ENCODE data around the gene UNC93B1. TPM values are rescaled to one million over a fixed set of nuclear protein-coding genes. Genes with fewer than 3 reads are reported as not detected.

UNC93B1 gene
- total RNA-seq, 1 experiment from 2014 or later = 197 TPM

DNA sequence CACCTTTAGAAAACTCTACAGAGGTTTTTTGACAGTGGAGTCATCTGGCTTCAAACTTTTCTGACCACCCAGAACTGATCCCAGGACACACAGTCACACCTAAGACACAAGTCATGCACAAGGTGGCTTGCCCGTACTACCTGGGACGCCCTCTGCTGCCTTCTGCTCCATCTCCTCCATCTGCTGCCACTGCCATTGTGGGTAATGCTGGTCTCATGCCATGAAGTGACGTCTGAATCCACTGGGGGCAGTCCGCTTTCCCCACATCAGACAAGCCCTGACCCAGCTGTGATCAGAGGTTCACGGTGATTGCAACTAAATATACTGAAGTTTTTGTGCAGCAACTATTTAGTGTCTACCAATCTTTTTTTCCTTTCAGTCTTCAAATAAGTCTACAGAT, 21.1 kb upstream of the UNC93B1 start:
- DNase-seq (ENCODE audit: low spot score) = peak; percentile 57

DNA sequence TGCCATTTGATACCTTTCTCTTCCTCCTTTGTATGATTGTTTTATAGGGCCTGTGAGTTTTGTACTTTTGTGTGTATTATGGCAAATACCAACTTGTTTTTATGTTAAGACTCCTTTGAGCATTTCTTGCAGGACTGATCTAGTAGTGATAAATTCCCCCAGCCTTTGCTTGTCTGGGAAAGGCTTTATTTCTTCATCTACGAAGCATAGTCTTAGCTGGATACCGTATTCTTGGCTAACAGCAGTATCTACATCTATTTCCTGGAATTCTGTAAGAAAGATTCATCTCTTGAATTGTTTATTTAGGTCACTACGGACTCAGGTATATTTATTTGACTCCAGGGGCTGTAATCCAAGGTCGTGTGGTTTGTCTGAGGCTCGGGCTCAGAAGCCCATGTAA, 20.6 kb upstream of the UNC93B1 start:
- no peak for DNase-seq (ENCODE audit: low spot score)

DNA sequence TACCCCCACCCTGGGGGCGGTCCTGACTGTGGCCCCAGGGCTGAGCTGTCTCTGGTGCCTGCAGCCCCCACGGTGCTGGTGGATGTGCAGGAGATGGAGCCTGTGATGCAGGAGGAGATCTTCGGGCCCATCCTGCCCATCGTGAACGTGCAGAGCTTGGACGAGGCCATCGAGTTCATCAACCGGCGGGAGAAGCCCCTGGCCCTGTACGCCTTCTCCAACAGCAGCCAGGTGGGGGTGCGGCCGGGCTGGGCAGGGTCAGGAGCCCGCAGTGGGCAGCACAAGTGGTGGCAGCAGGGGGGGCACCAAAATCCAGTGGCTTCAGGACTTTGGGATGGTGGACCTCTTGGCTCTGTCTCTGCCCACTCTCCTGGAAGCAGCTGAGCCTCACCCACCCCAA, 18.6 kb upstream of the UNC93B1 start:
- no peak for DNase-seq (ENCODE audit: low spot score)

DNA sequence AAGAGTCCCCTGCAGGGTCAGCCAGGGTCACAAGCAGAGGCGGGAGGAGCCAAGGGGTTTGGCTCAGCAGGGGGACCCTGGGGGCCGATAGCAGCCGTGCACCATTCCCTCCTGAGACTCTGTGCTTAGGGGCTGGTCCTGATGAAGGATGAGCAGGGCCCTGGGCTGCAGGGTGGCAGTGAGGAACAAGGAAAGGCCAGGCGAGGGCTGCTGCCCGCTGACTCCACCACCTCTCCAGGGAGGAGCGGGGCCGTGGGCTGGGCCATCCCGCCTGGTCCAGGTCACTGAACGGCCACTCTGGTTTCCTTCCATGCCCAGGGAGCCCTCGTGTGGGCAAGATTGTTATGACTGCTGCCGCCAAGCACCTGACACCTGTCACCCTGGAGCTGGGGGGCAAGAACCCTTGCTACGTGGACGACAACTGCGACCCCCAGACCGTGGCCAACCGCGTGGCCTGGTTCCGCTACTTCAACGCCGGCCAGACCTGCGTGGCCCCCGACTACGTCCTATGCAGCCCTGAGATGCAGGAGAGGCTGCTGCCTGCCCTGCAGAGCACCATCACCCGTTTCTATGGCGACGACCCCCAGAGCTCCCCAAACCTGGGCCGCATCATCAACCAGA, 17.4 kb upstream of the UNC93B1 start:
- DNase-seq (ENCODE audit: low spot score) = peak; percentile 93

DNA sequence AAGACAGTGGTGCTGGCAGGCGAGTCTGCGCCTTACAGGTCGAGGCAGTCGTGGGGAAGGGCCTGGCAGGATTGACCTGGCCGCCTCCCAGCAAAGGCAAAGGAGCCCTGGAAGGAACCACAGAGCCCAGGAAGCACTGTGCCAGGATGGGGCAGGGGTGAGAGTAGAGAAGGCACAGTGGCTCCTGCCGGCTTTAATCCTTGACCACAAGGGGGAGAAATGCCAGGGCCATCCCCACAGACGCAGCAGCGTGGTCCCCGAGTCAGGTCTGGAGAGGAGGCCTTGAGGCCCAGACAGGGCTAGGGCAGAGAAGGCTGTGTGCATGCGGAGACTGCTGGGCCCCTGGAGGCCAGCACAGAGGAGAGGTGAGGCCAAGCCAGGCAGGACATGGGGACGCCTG, 16.7 kb upstream of the UNC93B1 start:
- DNase-seq (ENCODE audit: low spot score) = peak; percentile 90

DNA sequence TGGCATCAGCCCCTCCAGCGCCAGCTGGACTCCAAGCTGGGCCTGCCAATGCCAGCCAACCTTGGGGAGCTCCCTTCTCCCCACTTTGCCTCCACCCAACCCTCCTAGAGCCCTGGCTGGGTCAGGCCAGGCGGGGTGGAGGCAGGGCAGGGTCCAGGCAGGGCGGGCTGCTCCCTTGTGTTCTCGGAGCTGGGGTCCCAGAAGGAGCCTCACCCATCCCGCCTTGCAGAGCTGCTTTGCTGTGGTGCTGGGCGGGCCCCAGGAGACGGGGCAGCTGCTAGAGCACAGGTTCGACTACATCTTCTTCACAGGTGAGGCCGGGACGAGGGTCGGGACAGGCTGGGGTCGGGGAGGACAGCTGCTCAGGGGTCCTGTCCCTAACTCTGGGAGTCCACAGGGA, 15.6 kb upstream of the UNC93B1 start:
- DNase-seq (ENCODE audit: low spot score) = no peak

DNA sequence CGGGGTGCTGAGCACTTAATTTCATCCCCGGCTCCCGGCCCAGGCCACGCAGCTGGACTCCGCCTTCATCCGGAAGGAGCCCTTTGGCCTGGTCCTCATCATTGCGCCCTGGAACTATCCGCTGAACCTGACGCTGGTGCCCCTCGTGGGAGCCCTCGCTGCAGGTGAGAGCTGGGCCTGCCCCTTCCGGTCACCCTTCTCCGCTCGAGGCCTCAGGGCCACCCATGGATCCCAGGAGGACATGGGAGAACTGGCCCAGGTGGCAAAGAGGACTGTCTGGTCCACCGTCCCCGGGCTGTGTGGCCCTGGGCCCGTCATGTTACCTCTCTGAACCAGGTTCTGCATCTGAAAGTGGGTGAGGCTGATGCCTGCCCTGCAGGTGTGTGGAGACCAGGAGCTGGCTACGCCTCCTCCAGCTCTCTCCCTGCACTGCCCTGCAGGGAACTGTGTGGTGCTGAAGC, 14.9 kb upstream of the UNC93B1 start:
- peak; percentile 65 for DNase-seq (ENCODE audit: low spot score)

DNA sequence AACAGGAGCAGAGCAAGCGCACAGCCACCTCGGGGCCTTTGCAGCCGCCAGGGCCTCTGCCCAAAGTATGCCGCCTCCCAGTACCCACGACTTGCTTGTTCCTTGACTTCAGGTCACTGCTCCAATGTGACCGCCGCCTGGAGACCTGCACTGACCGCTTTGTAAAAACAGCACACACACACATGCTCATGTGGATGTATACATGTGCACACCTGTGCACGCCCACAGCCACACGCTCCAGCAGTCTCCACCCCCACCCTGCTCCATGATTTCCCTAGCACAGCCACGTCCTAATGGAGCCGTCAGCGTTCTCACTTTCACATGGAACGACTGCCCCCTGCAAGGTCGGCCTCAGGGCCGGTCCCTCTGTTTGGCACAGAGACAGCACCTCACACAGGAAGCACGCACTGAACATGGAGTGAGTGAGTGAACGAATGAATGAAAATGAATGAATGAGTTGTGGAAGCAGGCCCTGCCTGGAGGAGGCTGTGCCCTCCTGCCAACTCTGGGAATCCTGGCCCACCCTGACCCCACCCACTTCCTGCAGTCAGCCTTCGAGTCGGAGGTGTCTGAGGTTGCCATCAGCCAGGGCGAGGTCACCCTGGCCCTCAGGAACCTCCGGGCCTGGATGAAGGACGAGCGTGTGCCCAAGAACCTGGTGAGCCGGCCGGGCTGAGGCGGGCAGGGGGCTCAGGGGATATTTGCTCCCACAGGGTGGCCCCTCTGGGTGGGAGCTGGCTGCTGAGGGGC, 14.3 kb upstream of the UNC93B1 start:
- DNase-seq (ENCODE audit: low spot score) = peak; percentile 77

DNA sequence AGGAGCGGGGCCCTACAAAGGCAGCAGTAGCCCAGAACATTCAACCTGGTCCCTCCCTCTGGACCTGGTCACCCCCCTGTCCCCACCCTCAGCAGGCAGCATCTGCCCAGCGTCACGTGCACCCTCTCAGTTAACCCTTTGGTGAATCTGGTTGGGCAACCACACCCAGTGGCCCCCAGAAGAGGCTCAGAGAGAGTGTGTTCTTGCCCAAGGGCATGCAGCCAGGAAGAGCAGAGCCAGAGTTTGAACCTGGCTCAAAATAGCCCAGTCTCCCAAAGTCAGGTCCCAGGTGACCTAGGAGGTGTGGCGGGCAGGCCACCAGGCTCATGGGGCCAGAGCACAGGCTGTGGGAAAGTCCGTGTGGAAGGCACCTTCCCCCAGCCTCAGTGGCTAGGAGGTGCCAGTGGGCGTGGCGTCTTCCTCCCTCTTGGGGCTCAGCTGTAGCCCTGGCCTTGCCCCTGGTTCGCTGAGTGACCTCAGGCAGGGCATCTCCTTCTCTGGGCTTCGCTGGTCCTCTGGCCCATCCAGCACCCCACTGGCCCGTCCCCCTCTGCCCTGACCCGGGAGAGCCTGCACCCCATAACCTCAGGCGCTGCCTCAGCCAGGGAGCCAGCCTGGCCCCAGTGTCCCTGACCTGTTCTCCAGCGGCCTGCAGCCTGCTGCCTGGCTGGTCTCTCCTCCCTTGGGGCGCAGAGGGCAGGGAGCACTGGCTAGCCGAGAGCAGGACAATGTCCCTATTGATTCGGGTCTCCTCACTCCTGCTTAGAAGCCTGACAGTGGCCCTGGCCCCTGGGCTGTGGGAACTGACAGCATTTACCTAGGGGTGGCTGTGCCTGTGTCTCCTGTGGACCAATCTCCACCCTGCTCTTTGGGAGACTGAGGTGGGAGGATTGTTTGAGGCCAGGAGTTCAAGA, 13.3 kb upstream of the UNC93B1 start:
- DNase-seq (ENCODE audit: low spot score) = peak; percentile 64

DNA sequence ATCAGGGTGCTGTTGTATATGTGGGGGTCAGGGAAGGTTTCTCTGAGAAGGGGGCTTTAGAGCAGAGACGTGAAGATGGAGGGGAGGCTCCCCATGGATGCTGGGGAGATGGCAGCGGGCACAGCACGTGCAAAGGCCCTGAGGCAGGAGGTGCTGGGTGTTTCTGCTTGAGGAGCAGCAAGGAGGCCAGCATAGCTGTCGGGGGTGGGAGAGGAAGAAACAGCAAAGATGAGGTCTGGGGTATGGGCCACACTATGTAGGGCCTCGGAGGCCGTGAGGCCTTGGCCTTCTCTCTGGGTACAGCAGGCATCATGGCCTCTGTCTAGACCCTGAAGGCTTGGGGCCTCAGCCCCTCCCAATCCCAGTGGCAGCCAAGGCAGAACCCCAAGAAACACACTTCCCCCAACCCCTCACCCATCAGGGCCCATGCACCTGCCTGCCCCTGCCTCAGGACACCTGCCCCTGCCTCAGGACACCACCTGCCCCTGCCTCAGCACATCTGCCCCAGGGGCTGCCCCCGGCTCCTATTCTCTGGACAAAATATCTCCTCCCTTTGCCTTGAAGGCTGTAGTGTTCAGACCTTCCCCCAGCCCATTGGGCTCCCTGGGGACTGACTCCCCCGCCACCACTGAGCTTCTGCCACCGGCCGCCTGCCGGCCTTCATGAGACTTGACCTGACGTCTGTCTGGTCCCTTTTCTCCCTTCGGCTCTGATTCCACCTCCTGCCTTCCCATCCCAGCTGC, 12.4 kb upstream of the UNC93B1 start:
- DNase-seq (ENCODE audit: low spot score) = no peak

DNA sequence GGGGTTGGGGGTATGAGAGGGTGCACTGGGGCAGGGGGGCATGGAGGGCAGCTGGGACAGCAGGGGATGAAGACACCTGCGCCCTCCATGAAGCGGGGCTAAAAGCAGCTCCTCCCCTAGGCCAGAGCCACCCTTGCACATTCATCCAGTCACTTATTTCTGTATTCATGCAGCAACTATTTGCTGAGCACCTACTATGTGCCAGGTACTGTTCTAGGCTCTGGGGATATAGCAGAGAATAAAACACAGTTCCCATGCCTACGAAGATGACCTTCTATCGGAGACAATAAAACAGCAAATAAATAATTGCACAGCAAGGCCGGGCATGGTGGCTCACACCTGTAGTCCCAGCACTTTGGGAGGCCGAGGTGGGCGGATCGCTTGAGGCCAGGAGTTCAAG, 11.6 kb upstream of the UNC93B1 start:
- no peak for DNase-seq (ENCODE audit: low spot score)

DNA sequence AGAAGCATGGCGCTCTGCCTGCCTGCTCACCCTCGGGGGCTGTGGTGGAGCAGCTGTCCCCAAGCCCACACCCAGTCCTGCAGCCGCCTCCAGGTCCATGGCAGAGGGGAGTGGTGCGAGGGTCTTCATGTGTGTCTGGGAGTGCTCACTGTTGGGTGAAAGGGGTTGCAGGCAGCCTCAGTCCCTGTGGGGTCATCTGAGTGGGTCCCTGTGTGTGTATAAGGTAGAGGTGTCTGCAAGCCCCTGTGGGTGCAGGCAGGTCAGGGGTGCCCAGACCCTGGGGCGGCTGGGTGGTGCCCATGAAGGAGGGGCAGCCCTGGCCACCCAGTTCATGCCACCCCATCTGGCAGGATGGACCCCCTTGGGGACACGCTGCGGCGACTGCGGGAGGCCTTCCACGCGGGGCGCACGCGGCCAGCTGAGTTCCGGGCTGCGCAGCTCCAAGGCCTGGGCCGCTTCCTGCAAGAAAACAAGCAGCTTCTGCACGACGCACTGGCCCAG, 11.1 kb upstream of the UNC93B1 start:
- DNase-seq (ENCODE audit: low spot score) = no peak

DNA sequence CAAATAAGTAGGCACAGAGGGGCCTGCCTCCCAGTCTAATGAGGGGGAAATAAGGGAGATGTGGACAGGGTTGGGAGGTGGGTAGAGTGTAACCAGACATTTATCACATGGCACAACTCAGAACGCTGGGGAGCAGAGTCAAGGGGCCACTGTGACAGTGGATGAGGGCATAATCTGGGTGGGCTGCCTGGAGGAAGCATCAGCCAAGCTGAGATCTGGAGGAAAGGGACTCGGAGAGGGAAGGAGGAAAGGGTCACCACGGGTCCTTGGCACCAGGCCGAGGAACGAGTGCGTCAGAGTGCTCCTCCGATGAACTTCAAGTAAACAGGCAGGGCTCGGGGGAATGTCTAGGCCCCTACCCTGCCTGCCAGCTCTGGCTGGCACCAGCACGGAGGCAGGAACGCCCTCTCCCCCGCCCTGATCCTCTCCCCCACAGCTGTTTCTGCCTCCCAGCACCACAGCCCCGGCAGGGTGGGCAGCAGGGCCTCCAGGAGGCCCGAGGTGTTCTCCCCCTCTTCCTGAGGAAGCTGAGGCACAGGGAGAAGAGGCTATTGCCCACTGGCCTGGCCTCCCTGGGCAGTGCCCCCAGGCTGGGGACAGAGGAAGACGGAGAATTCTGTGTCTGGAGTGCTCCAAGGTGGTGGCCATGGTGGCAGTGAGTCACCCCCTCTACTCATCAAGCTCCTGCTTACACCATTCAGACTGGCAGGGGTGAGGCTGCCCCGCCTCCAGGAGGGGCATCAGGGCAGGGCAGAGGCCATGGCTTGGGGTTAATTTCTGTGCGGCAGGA, 10.5 kb upstream of the UNC93B1 start:
- DNase-seq (ENCODE audit: low spot score) = peak; percentile 97

DNA sequence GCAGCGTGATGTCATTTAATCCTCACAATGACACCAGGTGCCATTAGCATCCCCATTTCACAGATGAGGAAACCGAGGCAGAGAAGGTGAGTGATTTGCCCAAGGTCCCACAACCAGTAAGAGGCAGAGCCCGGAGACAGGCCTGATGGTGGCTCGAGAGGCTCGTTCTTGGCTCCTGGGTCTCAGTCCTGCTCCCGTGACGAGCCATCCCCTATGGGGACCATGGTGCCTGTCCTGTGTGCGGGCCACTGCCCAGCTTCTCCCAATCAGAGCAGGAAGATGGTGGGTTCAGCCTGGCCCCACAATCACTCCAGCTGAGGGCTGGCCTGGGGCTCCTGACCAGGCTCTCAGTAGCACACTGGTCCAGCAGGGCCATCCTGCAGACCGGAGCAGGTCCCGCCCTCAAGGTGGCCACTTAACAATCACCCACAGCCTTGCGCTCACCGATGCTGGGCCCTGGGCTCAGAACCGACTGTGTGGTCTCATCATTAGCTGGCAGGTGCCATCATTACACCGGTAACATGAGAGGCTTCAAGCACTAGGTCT, 9.8 kb upstream of the UNC93B1 start:
- DNase-seq (ENCODE audit: low spot score) = no peak

DNA sequence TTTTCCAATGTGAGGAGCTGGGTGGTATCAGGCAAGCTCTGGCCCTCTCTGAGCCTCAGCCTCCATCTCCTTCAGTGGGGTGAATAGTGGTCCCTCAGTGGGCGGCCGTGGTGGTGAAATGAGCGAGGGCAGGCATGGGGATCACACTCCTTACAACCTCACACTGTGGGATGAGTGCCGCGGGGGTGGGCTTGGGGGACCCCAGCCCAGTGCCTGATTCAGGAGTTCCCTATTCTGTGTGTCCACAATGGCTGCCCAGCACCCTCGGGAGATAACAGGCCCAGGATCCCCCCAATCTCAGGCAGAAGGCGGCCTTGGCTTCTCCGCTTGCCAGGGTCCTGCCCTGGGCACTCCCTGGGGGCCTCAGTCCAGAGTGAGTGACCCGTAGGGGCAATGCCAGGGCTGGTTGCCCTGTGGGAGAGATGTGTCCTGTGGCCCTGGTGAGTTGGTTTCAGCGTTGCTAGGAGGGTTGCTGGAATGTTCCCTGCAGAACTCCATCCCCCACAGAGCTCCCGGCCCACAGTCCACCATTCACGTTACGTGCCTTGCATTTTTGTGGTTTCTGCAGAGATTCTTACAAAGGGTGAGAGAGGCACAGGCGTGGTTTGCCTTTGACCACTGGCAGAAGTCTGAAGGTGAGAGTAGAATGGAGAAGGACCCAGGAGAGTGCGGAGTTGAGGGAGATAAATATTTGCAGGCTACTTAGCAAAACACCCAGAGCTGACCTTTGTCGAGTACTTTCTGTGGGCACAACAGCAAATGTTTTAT, 9.1 kb upstream of the UNC93B1 start:
- peak; percentile 99 for DNase-seq (ENCODE audit: low spot score)

DNA sequence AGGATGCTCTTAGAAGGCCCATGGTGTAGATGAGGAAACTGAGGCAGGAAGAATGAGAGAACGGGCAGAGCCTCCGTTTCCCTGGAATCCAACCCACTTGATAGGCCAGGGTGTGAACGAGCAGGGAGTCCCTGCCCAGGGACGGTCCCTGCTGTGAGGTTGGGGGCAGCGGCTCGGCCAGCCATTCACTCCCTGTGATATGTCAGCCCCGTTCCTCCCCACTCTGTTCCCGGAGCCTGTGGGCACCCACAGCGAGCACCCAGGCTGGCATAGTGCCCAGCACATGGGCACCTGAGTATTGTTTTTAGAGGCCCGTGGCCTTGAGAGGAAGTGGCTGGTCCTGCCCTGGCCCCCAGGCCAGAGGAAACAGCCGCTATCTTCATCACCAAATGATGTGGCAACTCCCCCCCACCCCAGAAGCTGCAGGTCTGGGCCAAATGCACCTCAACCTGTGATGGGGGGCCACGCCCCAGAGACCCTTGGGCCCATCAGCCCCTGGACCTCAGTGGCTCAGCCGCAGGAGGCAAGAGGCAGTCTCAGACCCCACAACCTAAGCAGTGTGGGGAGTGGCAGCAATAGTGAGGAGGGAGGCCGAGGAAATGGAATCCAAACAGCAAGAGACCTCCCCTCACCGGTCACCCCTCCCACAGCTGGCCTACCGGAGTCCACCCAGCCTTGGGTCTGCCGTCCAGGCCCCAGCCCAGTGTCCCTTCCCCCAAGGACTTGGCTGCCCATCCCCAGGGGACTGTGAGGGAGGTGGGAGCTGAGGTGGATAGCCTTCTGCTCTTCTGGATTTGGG, 8.3 kb upstream of the UNC93B1 start:
- DNase-seq (ENCODE audit: low spot score) = no peak

DNA sequence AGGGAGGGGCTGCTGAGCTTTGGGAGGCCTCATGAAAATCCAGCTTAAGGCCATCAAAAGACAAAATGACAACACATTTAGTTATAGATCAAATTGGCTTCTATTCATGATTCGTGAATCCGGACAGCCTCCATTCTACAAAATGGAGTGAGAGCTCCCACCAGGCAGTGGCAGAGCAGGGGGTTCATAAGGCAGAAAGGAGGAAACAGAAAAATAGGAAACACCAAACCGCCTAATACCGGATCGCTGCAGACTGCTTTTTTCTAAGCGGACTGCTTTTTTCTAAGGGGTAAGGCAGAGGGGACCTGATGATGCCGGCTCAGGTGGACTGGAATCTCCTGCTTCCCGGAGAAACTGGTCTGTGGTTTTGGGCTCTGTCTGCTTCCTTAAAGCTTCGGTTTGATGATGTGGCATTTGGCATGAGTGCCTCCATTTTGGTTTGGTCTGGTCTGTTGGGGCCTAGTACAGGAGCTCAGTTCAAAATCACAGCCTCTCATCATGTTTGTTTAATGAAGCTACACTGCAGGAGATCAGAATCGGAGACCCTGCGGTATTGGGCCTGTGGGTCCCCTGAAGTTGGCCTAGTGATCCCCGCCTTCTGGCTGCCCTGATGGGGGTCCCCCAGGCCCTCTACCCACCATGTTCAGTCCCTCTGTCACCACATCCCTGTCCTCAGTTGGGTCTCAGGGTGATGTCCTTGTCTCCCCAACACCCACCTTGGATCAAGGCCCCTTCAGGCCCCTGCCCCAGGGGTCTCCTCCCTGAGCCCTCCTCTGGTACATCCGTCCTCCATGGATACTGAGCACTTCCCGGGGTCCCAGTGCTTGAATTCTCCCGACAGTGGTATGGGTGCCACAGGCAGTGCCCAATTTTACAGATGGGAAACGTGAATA, 7.4 kb upstream of the UNC93B1 start:
- no peak for DNase-seq (ENCODE audit: low spot score)
